ENCODE measurements around the gene PDGFC.
A peak's percentile ranks its signal among the peaks of the same experiment; 100 is the strongest.

Gene PDGFC

DNA sequence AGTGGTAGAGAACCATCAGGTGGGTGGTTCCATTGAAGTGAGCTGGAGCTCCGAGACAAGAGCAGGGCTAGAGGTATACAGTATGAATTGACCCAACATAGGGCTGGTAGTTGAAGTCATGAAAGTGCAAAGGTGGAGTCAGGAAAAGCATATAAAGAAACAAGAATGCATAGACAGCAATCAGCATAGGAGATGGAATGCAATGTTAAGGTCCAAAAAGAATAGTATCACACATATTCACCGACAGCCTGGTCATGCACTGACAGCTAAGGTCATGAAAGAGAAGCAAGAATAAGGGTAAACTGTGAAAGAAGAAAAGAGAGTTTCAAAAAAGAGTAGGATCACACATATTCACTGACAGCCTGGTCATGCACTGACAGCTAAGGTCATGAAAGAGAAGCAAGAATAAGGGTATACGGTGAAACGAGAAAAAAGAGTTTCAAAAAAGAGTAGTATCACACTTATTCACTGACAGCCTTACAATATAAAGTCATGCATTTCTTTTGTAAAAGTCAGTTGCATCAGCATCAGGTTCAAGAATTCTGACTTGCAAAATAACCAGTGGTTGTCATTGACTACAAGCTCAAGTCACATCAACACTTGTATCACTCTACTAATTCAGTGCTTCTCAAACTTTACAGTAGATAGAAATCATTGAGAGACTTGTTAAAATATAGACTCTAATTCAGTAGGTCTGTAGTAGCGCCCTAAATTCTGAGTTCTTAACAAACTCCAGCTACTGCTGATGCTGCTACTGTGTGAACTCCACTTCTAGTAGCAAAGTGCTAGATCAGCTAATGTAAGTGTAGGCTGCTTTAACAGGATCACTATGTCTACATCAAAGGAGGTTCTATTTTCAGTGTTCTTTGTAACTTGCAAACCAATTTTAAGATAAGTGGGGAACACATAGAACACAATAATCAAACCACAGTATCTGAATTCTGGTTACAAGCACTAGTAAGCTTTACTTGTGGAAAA lies 221.9 kb downstream of the PDGFC start:
- H3K4me3 ChIP-seq (ENCODE audit: low read length), result no peak overlapping the region
- TF ChIP-seq, protein P1, sequence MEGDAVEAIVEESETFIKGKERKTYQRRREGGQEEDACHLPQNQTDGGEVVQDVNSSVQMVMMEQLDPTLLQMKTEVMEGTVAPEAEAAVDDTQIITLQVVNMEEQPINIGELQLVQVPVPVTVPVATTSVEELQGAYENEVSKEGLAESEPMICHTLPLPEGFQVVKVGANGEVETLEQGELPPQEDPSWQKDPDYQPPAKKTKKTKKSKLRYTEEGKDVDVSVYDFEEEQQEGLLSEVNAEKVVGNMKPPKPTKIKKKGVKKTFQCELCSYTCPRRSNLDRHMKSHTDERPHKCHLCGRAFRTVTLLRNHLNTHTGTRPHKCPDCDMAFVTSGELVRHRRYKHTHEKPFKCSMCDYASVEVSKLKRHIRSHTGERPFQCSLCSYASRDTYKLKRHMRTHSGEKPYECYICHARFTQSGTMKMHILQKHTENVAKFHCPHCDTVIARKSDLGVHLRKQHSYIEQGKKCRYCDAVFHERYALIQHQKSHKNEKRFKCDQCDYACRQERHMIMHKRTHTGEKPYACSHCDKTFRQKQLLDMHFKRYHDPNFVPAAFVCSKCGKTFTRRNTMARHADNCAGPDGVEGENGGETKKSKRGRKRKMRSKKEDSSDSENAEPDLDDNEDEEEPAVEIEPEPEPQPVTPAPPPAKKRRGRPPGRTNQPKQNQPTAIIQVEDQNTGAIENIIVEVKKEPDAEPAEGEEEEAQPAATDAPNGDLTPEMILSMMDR (conservative IDR thresholded peaks at IDR 0.05; ENCODE audit: low read length), result no peak
- DNase-seq (ENCODE audit: low read depth), result peak; percentile 73

DNA sequence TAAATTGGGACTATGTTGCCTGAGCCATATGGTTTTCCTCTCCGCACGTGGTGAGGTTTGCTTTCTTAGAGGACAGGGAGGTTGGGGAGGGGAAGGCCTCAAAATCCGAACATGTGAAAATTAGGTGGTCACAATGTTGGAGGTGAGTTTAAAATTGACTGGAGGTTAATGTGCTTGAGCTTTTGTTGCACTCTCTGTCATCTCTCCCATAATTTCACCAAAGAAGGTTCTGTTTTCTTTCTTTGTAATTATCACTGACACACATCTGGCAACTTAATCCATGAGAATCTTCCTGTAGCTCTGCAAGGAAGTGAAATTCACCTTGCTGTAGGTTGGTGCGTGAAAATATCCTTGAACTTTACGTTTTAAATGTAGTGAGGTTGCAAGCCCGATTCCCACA lies 225.5 kb downstream of the PDGFC start:
- TF ChIP-seq, protein P1 (conservative IDR thresholded peaks at IDR 0.05; ENCODE audit: low read length), result no peak
- DNase-seq (ENCODE audit: low read depth), result no peak
- H3K4me3 ChIP-seq (ENCODE audit: low read length), result no peak overlapping the region

DNA sequence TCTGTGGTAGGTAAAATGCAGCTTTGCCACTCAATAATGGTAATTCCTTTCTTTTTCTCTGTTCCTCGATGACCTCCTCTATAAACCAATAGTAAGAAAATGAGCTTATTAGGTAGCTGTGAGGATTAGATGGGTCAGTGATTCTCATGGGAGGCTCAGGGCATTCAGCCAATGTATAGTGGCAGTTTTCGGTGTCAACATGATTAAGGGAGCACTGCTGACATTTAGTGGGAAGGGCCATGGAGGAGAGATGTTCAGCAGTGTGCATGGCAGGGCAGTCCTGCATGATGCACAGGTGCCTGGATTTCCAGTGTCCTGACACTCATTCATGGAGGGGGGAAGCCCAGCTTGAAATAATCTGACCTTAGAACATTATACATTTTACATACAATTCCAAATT lies 232.8 kb downstream of the PDGFC start:
- TF ChIP-seq, protein P1 (conservative IDR thresholded peaks at IDR 0.05; ENCODE audit: low read length), result no peak
- H3K4me3 ChIP-seq (ENCODE audit: low read length), result no peak overlapping the region
- DNase-seq (ENCODE audit: low read depth), result no peak

DNA sequence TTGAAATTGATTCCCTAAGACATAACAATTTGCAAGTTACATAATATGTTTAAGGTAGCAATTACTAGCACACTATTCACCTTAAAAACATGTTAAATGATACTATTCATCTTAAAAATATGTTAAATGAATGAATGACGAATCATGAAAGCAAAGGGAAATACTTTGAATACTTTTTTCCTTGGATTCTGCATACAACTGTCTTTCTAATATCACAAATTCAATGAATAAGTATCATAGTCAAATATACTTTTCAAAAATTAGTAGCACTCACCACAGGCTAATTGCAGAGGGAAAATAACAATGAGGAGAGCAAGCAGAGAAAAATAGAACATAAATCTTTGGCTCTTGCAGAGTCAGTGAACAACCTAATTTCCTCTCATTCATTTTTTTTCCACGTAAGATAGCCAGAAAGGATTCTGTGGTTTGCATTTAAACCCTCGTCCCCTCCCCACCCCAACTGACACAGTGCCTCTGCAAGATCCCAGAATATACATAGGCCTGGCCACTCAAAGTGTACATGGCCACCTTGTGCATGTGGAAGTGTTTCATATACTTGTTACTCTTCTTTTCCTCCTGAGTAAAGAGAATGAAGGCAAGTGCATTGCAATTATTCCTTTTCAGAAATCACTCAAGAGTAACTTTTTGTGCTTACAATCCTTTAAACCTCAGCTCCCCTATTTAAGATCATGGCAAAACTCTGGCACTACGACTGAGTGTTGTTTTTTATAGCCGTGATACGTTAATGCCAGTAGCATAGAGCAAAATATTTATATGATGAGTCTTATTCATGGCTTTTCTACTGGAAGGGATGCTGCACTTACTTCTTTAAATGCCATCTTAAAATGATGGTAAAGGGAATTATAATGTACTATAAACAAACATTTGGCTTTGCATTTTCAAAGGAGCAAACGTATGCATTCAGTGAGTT lies 236.4 kb downstream of the PDGFC start:
- TF ChIP-seq, protein P1 (conservative IDR thresholded peaks at IDR 0.05; ENCODE audit: low read length), result no peak
- H3K4me3 ChIP-seq (ENCODE audit: low read length), result no peak overlapping the region
- DNase-seq (ENCODE audit: low read depth), result peak; percentile 49

DNA sequence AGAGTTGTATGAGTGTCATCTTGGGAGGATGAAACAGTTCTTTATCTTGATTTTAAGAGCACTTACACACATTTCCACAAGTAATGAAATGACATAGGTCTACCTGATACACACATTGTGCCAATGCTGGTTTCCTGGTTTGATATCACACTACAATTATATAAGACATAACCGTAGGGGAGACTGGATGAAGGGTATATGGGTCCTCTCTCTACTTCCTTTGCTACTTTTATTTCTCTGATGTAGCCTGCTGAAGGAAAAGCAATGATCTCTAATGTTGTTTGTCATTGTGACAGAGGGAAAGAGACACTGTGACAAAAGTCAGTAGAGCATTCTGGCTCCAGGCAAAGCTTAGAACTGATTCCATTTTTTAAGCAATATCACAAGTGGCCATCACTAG lies 238.0 kb downstream of the PDGFC start:
- H3K4me3 ChIP-seq (ENCODE audit: low read length), result no peak overlapping the region
- no peak for DNase-seq (ENCODE audit: low read depth)
- TF ChIP-seq, protein P1 (conservative IDR thresholded peaks at IDR 0.05; ENCODE audit: low read length), result no peak

DNA sequence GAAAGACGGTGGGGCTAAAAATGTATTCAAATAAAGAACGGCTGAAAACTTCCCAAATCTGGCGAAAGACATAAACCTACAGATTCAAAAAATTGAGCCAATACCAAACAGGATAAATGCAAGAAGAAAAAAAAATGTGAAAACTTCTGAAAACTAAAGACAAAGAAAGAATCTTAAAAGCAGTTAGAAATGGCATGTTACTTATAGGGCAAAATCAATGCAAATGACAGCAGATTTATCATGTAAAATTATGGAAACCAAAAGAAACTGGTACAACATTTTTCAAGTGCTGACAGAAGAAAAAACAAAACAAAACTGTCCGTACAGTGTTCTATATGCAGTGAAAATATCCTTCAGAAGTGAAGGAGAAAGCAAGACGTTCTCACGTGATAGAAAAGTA lies 239.0 kb downstream of the PDGFC start:
- DNase-seq (ENCODE audit: low read depth), result no peak

More for the DNA sequence above, 239.0 kb downstream of the PDGFC start:
- TF ChIP-seq, protein P1 (conservative IDR thresholded peaks at IDR 0.05; ENCODE audit: low read length), result no peak
- H3K4me3 ChIP-seq (ENCODE audit: low read length), result no peak overlapping the region

Measured in AG10803 (cell line).